Neural progenitor cell (in vitro differentiated cells): ENCODE data around the gene CENPP. TPM values are rescaled to one million over a fixed set of nuclear protein-coding genes. Genes with fewer than 3 reads are reported as not detected.

Experiments
- DNase-seq: peaks from one replicate; pipeline ENCODE4 v3.0.0-alpha.2; 2016; ENCODE audit warnings: low spot score
- H2AFZ ChIP-seq: fragments of 200-600 bp; sonication (generic); replicated peaks from 2 replicates; pipeline ENCODE4 v1.6.1; 2016; ENCODE audit warnings: antibody characterized with exemption
- H3F3A ChIP-seq: fragments of 200-600 bp; sonication (generic); 2 replicates; pipeline ENCODE4 v1.6.1; 2016; ENCODE audit warnings: antibody characterized with exemption, low read depth
- H3K27ac ChIP-seq: fragments of 200-600 bp; sonication (generic); 2 replicates; pipeline ENCODE4 v1.5.1; 2016; ENCODE audit warnings: mild to moderate bottlenecking
- H3K27me3 ChIP-seq: fragments of 200-600 bp; sonication (generic); 2 replicates; pipeline ENCODE4 v1.6.1; 2016; ENCODE audit warnings: mild to moderate bottlenecking, moderate library complexity
- H3K36me3 ChIP-seq: fragments of 200-600 bp; sonication (generic); 2 replicates; pipeline ENCODE4 v1.5.1; 2016
- H3K4me1 ChIP-seq: fragments of 200-600 bp; sonication (generic); 2 replicates; pipeline ENCODE4 v1.6.1; 2016; ENCODE audit warnings: mixed run types
- H3K4me2 ChIP-seq: fragments of 200-600 bp; sonication (generic); 2 replicates; pipeline ENCODE4 v1.6.1; 2016
- H3K4me3 ChIP-seq: fragments of 200-600 bp; sonication (generic); 2 replicates; pipeline ENCODE4 v1.5.1; 2016
- H3K79me2 ChIP-seq: fragments of 200-600 bp; sonication (generic); 2 replicates; pipeline ENCODE4 v1.6.1; 2016; ENCODE audit warnings: low read depth
- H3K9ac ChIP-seq: fragments of 200-600 bp; sonication (generic); 2 replicates; pipeline ENCODE4 v1.6.1; 2016
- H3K9me3 ChIP-seq: fragments of 200-600 bp; sonication (generic); 2 replicates; pipeline ENCODE4 v1.5.1; 2016; ENCODE audit warnings: low read depth
- H4K20me1 ChIP-seq: fragments of 200-600 bp; sonication (generic); 2 replicates; pipeline ENCODE4 v1.6.1; 2016; ENCODE audit warnings: low read depth
- H3K27ac Mint-ChIP-seq: 3 replicates; pipeline ENCODE4 v1.8.0; 2021; ENCODE audit warnings: mixed read lengths
- H3K27me3 Mint-ChIP-seq: 2 replicates; pipeline ENCODE4 v1.8.0; 2022; ENCODE audit warnings: low read depth, mild to moderate bottlenecking, inconsistent platforms, moderate library complexity, mixed read lengths; ENCODE audit not compliant: insufficient read depth
- H3K36me3 Mint-ChIP-seq: 3 replicates; pipeline ENCODE4 v1.8.0; 2021; ENCODE audit warnings: mixed read lengths
- H3K4me1 Mint-ChIP-seq: 3 replicates; pipeline ENCODE4 v1.8.0; 2021; ENCODE audit warnings: mixed read lengths
- H3K4me3 Mint-ChIP-seq: 3 replicates; pipeline ENCODE4 v1.8.0; 2021; ENCODE audit warnings: mild to moderate bottlenecking, moderate library complexity, mixed read lengths
- H3K9me3 Mint-ChIP-seq: 3 replicates; pipeline ENCODE4 v1.8.0; 2020; ENCODE audit warnings: mixed read lengths
- CTCF ChIP-seq: fragments of 200-600 bp; sonication (generic); IDR thresholded peaks from 2 replicates; pipeline ENCODE4 v1.5.1; 2017; ENCODE audit warnings: antibody characterized with exemption, mild to moderate bottlenecking
- EZH2 ChIP-seq: fragments of 200-600 bp; sonication (generic); IDR thresholded peaks from 2 replicates; pipeline ENCODE4 v1.6.1; 2017; ENCODE audit warnings: antibody characterized with exemption, mild to moderate bottlenecking, moderate library complexity
- EZH2phosphoT487 ChIP-seq: fragments of 200-600 bp; sonication (generic); IDR thresholded peaks from 2 replicates; pipeline ENCODE4 v1.6.1; 2017; ENCODE audit warnings: antibody characterized with exemption
- total RNA-seq: library from RNA; depleted of rRNA; stranded (reverse); fragments of >200 nt; gene quantifications from 2 replicates; pipeline ENCODE4 v1.2.3, GENCODE V29; 2015; ENCODE audit warnings: low replicate concordance

The CENPP gene
- total RNA-seq, 1 donor from 2014 or later = 10.7 TPM

- no peak overlapping the region for H3K4me3 ChIP-seq
- no peaks in the 10 kb centered on the region for H3K79me2 ChIP-seq
- Mint-ChIP-seq H3K36me3 (no peaks in the 10 kb centered on the region), H3K27ac (no peak overlapping the region), H3K27me3 (no peaks in the 10 kb centered on the region), H3K9me3 (no peaks in the 10 kb centered on the region), H3K4me3 (no peak overlapping the region), H3K4me1 (no peaks in the 10 kb centered on the region)
- H3K27ac ChIP-seq = no peak overlapping the region
- H3F3A ChIP-seq = no peaks in the 10 kb centered on the region
- no peak overlapping the region for H2AFZ ChIP-seq
- TF ChIP-seq EZH2 (no peak), EZH2phosphoT487 (no peak), CTCF (no peak)
- no peaks in the 10 kb centered on the region for H3K9me3 ChIP-seq
- no peak overlapping the region for H3K9ac ChIP-seq
- no peaks in the 10 kb centered on the region for H4K20me1 ChIP-seq
- no peak for DNase-seq
- no peaks in the 10 kb centered on the region for H3K4me1 ChIP-seq
- no peak overlapping the region for H3K4me2 ChIP-seq
- H3K36me3 ChIP-seq = no peaks in the 10 kb centered on the region
- H3K27me3 ChIP-seq = no peaks in the 10 kb centered on the region
Observed at GRCh38 chr9:92333282-92333634, 7.5 kb downstream of the CENPP start.

- H3K27me3 ChIP-seq = no peaks in the 10 kb centered on the region
- Mint-ChIP-seq H3K4me1 (no peaks in the 10 kb centered on the region), H3K27me3 (no peaks in the 10 kb centered on the region), H3K9me3 (no peaks in the 10 kb centered on the region), H3K4me3 (no peak overlapping the region), H3K36me3 (peaks cover 2% of the 10 kb centered on the region), H3K27ac (no peak overlapping the region)
- H3K9me3 ChIP-seq = no peaks in the 10 kb centered on the region
- no peak overlapping the region for H3K27ac ChIP-seq
- no peak overlapping the region for H3K9ac ChIP-seq
- TF ChIP-seq CTCF = no peak
- no peak for TF ChIP-seq EZH2
- TF ChIP-seq EZH2phosphoT487 = no peak
- H3K4me2 ChIP-seq = no peak overlapping the region
- no peaks in the 10 kb centered on the region for H4K20me1 ChIP-seq
- no peaks in the 10 kb centered on the region for H3K36me3 ChIP-seq
- no peak overlapping the region for H3K4me3 ChIP-seq
- H3K79me2 ChIP-seq = no peaks in the 10 kb centered on the region
- no peak for DNase-seq
- no peak overlapping the region for H2AFZ ChIP-seq
- H3K4me1 ChIP-seq = no peaks in the 10 kb centered on the region
- H3F3A ChIP-seq = no peaks in the 10 kb centered on the region
Observed at GRCh38 chr9:92341578-92341977, 15.8 kb downstream of the CENPP start.

- Mint-ChIP-seq H3K9me3 (no peaks in the 10 kb centered on the region), H3K27ac (no peak overlapping the region)
Observed at GRCh38 chr9:92342825-92343488, 17.2 kb downstream of the CENPP start.

More at GRCh38 chr9:92342825-92343488, 17.2 kb downstream of the CENPP start:
- peaks cover 2% of the 10 kb centered on the region for H3K36me3 Mint-ChIP-seq
- H3K4me1 Mint-ChIP-seq = no peaks in the 10 kb centered on the region
- H3F3A ChIP-seq = no peaks in the 10 kb centered on the region
- no peak overlapping the region for H3K4me3 ChIP-seq
- no peaks in the 10 kb centered on the region for H3K9me3 ChIP-seq
- no peaks in the 10 kb centered on the region for H3K79me2 ChIP-seq
- H3K4me1 ChIP-seq = no peaks in the 10 kb centered on the region
- H3K9ac ChIP-seq = no peak overlapping the region
- no peak for TF ChIP-seq EZH2phosphoT487
- TF ChIP-seq EZH2 = no peak
- TF ChIP-seq CTCF = no peak
- no peaks in the 10 kb centered on the region for H3K27me3 Mint-ChIP-seq
- H4K20me1 ChIP-seq = no peaks in the 10 kb centered on the region
- no peak overlapping the region for H2AFZ ChIP-seq
- DNase-seq = no peak
- no peaks in the 10 kb centered on the region for H3K27me3 ChIP-seq
- H3K4me3 Mint-ChIP-seq = no peak overlapping the region
- H3K4me2 ChIP-seq = no peak overlapping the region
- H3K36me3 ChIP-seq = no peaks in the 10 kb centered on the region
- H3K27ac ChIP-seq = no peak overlapping the region
